Fibroblast of pulmonary artery (primary cell): Measurements from ENCODE around the gene ZP4.
A peak's percentile ranks its signal among the peaks of the same experiment; 100 is the strongest.

ENCODE experiments used
- DNase-seq: peaks from one replicate; pipeline ENCODE4 v3.0.0-alpha.2; 2010; ENCODE audit warnings: low read depth
- H3K4me3 ChIP-seq: replicated peaks from 2 replicates; pipeline ENCODE4 v1.5.1; 2011; ENCODE audit warnings: low read depth, mild to moderate bottlenecking, control low read depth, low read length, moderate library complexity
- CTCF ChIP-seq: IDR thresholded peaks from 2 replicates; pipeline ENCODE4 v1.5.1; 2011; ENCODE audit warnings: mild to moderate bottlenecking, control low read depth, low read length, inconsistent platforms; ENCODE audit errors: missing control alignments

ZP4 gene

DNA sequence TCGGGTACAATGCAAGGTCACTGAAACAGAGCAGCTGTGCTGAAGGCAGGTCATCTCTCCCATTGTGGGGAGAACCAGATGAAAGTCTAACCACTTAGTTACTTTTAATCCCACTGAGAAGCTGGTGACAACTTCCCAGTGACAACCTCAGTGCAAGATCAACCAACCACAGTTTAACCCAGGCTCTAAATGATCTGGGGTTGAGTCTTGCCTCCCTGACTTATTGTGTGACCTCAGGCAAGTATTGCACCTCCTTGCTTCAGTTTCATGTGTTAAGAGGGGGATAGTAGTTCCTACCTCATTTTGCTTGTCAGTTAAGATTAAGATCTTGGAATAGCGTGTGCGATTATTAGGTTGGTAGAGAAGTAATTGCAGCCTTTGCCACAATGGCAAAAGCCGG lies 3.2 kb downstream of the ZP4 start:
- no peak overlapping the region for H3K4me3 ChIP-seq
- no peak for TF ChIP-seq CTCF
- no peak for DNase-seq

DNA sequence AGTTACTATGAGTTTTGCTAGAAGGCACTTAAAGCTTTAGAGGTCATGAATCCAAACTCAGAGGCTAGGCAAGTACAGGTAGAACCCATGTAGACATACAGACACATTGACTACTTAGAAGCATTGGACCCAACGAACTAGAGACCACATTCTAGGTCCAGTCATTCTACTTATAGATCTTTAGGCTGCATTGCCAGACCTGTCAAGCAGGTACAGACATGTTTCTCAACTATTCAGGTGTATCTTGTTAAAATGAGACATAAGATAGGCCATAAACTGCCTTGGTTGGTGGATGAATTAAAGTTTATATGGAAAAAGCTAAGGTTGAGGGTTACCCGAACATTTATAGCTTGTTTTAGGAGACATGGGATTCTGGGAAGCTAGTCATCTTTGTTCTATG lies 6.5 kb downstream of the ZP4 start:
- no peak for TF ChIP-seq CTCF
- DNase-seq, result no peak
- H3K4me3 ChIP-seq, result no peak overlapping the region

DNA sequence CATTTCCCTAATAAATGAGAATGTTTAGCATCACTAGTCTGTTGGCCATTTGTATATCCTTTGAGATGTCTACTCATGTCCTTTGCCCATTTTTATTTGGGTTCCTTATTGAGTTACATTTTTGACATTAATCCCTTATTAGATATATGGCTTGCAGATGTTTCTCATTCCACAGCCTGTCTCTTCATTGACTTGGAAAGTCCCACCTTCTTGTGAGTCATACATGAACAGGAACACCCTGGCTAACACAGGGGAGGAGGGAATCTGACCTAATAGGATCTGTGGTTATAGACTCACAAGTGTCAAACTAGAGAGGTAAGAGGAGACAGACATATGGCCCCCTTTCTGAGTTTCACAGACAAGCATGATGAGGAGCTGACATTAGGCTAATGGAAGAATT lies 11.5 kb downstream of the ZP4 start:
- TF ChIP-seq CTCF, result no peak
- no peak for DNase-seq
- no peak overlapping the region for H3K4me3 ChIP-seq

- no peak for TF ChIP-seq CTCF
- no peak overlapping the region for H3K4me3 ChIP-seq
- no peak for DNase-seq
Measured at GRCh38 chr1:237878406-237878805, 12.3 kb downstream of the ZP4 start.

GRCh38 chr1:237877631-237878030 lies 13.1 kb downstream of the ZP4 start:
- no peak for DNase-seq
- TF ChIP-seq CTCF, result no peak
- H3K4me3 ChIP-seq, result no peak overlapping the region

GRCh38 chr1:237875291-237875690 lies 15.4 kb downstream of the ZP4 start:
- no peak for DNase-seq
- TF ChIP-seq CTCF, result no peak

GRCh38 chr1:237873487-237874211 lies 17.1 kb downstream of the ZP4 start:
- no peak for TF ChIP-seq CTCF
- no peak overlapping the region for H3K4me3 ChIP-seq
- peak; percentile 12 for DNase-seq

More at GRCh38 chr1:237875291-237875690, 15.4 kb downstream of the ZP4 start:
- no peak overlapping the region for H3K4me3 ChIP-seq
